GM12875 (cell line): ENCODE measurements around the gene C18orf32.
A peak's percentile ranks its signal among the peaks of the same experiment; 100 is the strongest.
"Not testable (repeated sequence)": the region's sequence is repeated elsewhere in the genome, so short reads cannot be mapped to it uniquely, and the experiment has no call there.

Source experiments
- H3K4me3 ChIP-seq: one replicate; pipeline ENCODE4 v1.5.1; 2011; ENCODE audit warnings: low read depth, low read length, control low read depth
- TF ChIP-seq, protein P1 (sequence below): IDR thresholded peaks from 2 replicates; pipeline ENCODE4 v1.5.1; 2011; ENCODE audit warnings: low read depth, mild to moderate bottlenecking, control low read depth, inconsistent platforms, low read length, moderate library complexity, borderline replicate concordance; ENCODE audit not compliant: insufficient read depth

Gene C18orf32

DNA sequence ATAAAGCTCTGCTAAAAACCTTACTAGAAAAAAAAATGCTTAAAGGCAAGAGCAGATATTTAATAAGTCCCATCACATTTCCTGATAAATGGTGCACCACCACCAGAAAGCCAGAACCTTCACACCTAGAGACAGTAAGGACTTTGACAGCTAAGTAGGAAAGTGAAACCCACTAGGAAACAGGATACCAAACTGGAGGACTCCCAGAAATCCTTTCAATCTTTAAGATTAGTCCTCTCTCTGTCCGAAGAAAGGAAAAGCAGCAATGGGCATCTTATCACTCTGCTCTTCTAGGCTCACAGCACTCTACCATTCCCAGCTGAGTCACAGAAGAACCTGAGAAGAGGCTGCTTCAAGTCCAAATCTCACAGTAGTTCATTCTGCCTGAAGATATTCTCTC, 30.2 kb downstream of the C18orf32 start:
- TF ChIP-seq, protein P1, sequence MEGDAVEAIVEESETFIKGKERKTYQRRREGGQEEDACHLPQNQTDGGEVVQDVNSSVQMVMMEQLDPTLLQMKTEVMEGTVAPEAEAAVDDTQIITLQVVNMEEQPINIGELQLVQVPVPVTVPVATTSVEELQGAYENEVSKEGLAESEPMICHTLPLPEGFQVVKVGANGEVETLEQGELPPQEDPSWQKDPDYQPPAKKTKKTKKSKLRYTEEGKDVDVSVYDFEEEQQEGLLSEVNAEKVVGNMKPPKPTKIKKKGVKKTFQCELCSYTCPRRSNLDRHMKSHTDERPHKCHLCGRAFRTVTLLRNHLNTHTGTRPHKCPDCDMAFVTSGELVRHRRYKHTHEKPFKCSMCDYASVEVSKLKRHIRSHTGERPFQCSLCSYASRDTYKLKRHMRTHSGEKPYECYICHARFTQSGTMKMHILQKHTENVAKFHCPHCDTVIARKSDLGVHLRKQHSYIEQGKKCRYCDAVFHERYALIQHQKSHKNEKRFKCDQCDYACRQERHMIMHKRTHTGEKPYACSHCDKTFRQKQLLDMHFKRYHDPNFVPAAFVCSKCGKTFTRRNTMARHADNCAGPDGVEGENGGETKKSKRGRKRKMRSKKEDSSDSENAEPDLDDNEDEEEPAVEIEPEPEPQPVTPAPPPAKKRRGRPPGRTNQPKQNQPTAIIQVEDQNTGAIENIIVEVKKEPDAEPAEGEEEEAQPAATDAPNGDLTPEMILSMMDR: no peak
- H3K4me3 ChIP-seq: no peak overlapping the region

GRCh38 chr18:49452534-49452933, 34.5 kb downstream of the C18orf32 start:
- H3K4me3 ChIP-seq: not testable (repeated sequence)

- TF ChIP-seq, protein P1: peak; percentile 54; the same call in 1 of the 2 replicates
- no peak overlapping the region for H3K4me3 ChIP-seq
Measured at GRCh38 chr18:49447810-49448745, 39.0 kb downstream of the C18orf32 start.

DNA sequence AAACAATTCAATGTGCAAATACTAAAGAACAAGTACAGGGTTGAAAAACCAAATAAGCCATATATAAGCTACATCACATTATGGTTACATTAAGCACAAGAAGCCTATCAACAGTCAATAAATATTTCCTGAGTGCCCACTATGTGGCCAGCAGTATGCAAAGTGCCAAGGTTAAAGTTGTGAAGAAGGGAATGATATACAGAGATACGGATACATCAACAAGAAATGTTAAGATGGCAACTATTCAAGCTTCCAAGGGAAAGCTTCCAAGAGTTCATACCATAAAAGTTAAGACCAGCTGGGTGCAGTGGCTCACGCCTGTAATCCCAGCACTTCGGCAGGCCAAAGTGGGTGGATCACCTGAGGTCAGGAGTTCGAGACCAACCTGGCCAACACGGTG, 40.6 kb downstream of the C18orf32 start:
- no peak overlapping the region for H3K4me3 ChIP-seq

GRCh38 chr18:49444581-49444980, 42.5 kb downstream of the C18orf32 start:
- no peak overlapping the region for H3K4me3 ChIP-seq
- TF ChIP-seq, protein P1: no peak

More for the DNA sequence above, 40.6 kb downstream of the C18orf32 start:
- TF ChIP-seq, protein P1: no peak

DNA sequence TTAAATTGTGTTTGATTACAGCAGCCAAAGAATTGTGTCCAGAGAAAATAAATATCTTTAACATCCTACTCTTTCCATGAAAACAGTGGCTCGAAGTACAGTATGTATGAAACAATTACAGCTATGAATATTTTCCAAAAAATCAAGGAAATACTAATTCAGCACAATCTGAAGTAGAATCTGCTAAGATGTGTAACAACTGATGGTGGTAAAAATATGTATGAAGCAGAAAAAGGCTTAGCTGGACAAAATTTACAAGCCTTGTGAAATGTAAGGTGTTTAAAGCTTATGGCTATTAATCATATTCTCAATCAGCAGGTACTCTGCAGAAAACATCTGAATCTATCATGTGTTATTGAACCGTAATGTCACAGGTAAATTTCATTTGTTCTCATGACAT, 43.2 kb downstream of the C18orf32 start:
- TF ChIP-seq, protein P1: no peak

GRCh38 chr18:49441338-49441938, 45.6 kb downstream of the C18orf32 start:
- no peak overlapping the region for H3K4me3 ChIP-seq
- TF ChIP-seq, protein P1: no peak

More for the DNA sequence above, 43.2 kb downstream of the C18orf32 start:
- no peak overlapping the region for H3K4me3 ChIP-seq
